Measurements from ENCODE around the gene UBE2E2. TPM values are rescaled to one million over a fixed set of nuclear protein-coding genes. Genes with fewer than 3 reads are reported as not detected.

The UBE2E2 gene
- total RNA-seq, 1 experiment from 2014 or later = 38.6 TPM

- Histone ChIP-seq H4K5ac (ENCODE audit: insufficient read length, low read depth, low read length) (no peak overlapping the region), H2BK12ac (ENCODE audit: insufficient read length, low read depth, low read length) (no peak overlapping the region), H3K27ac (ENCODE audit: insufficient read length, low read depth, low read length) (no peak overlapping the region), H3K18ac (ENCODE audit: insufficient read length, low read depth, low read length) (no peak overlapping the region), H4K20me1 (ENCODE audit: control insufficient read depth, insufficient read depth, insufficient read length) (no peaks in the 10 kb centered on the region), H4K91ac (ENCODE audit: insufficient read length, low read depth, low read length) (no peak overlapping the region), H4K8ac (replicated peaks; ENCODE audit: insufficient read length, low read depth, low read length) (no peak overlapping the region), H3K56ac (ENCODE audit: insufficient read length, low read depth, low read length) (no peak overlapping the region), H3K14ac (ENCODE audit: insufficient read depth, low read length) (no peak overlapping the region), H3K4me1 (ENCODE audit: insufficient read depth, low read length) (no peaks in the 10 kb centered on the region), H2BK5ac (ENCODE audit: insufficient read length, low read length) (no peak overlapping the region), H2AFZ (ENCODE audit: low read length) (no peak overlapping the region), H3K4me2 (ENCODE audit: insufficient read depth, insufficient read length, low read length) (no peak overlapping the region), H3K4ac (ENCODE audit: low read depth, low read length) (no peak overlapping the region), H3K23ac (ENCODE audit: insufficient read length, low read depth, low read length) (no peak overlapping the region), H3K23me2 (ENCODE audit: insufficient read length, low read depth, low read length, poor library complexity, severe bottlenecking) (no peaks in the 10 kb centered on the region), H2BK15ac (ENCODE audit: low read depth, low read length) (no peak overlapping the region), H2BK120ac (ENCODE audit: low read depth, low read length, poor library complexity, severe bottlenecking) (no peak overlapping the region), H3K9me3 (ENCODE audit: control insufficient read depth, low read depth, low read length) (no peaks in the 10 kb centered on the region), H3K79me2 (ENCODE audit: insufficient read depth, low read length) (peaks cover 2% of the 10 kb centered on the region; the same call in 1 of the 2 replicates), H3T11ph (ENCODE audit: low read length) (no peak overlapping the region), H3K9ac (ENCODE audit: extremely low read depth, insufficient read length, low read length) (no peak overlapping the region), H2BK20ac (ENCODE audit: low read depth, low read length, poor library complexity, severe bottlenecking) (no peak overlapping the region), H2AK5ac (ENCODE audit: insufficient read length, low read length) (no peak overlapping the region), H3K79me1 (ENCODE audit: insufficient read depth, low read depth, low read length, poor library complexity, severe bottlenecking) (no peaks in the 10 kb centered on the region), H3K27me3 (ENCODE audit: insufficient read depth, low read length) (no peaks in the 10 kb centered on the region)
- Mint-ChIP-seq H3K9me3 (peaks cover 7 to 9% of the 10 kb centered on the region in 2 experiments; a peak in 4 of 5 replicates), H3K27ac (no peak overlapping the region), H3K27me3 (ENCODE audit: low read depth) (no peaks in the 10 kb centered on the region; the same call in 1 of the 2 replicates), H3K4me3 (no peak overlapping the region), H3K4me1 (no peaks in the 10 kb centered on the region), H3K36me3 (ENCODE audit: insufficient read depth in 1 of 3, low read depth in 3 of 3) (peaks cover 4 to 13% (median 9%) of the 10 kb centered on the region in 3 experiments; a peak in 4 of 7 replicates)
- DNase-seq = no peak
- TF ChIP-seq CTCF (conservative IDR thresholded peaks at IDR 0.05) = no peak
Measured at GRCh38 chr3:23359116-23359515, 156.0 kb downstream of the UBE2E2 start.

Measured in H9 (cell line).